OCI-LY1 (cell line): ENCODE data around the gene OGFR.

Experiments
- CTCF ChIP-seq: fragments of 200-600 bp; sonication (generic), shearing (Covaris generic); IDR thresholded peaks from 2 replicates; pipeline ENCODE4 v1.5.1; 2017; ENCODE audit warnings: mild to moderate bottlenecking, antibody characterized with exemption, low read length, moderate library complexity, mixed read lengths
- EZH2 ChIP-seq: fragments of 200-600 bp; sonication (generic), shearing (Covaris generic); IDR thresholded peaks from 2 replicates; pipeline ENCODE4 v1.8.0; 2017; ENCODE audit warnings: borderline replicate concordance, mixed run types, mild to moderate bottlenecking, antibody characterized with exemption, low read length, moderate library complexity, mixed read lengths

- TF ChIP-seq CTCF: peak; percentile 95
- TF ChIP-seq EZH2: no peak
These were observed 18.4 kb downstream of the OGFR start for GRCh38 chr20:62822788-62823651.
